Stimulated activated CD4-positive, alpha-beta T cell treated with anti-CD3 and anti-CD28 coated beads, Interleukin-2, amount 100 ng/mL, for 24 hours (primary cell): ENCODE results near the gene PA2G4.
"Not testable (repeated sequence)": the region's sequence is repeated elsewhere in the genome, so short reads cannot be mapped to it uniquely, and the experiment has no call there.

Source experiments
- DNase-seq, 2 donors: peaks; one replicate each; pipeline ENCODE4 v3.0.0-alpha.2; 2020

The PA2G4 gene

GRCh38 chr12:56101045-56101444, 3.3 kb upstream of the PA2G4 start:
- DNase-seq, result no peak

- no peak for DNase-seq
Observed at GRCh38 chr12:56102683-56103065, 1.7 kb upstream of the PA2G4 start.

- no peak for DNase-seq
Observed at GRCh38 chr12:56103066-56103711, 1.2 kb upstream of the PA2G4 start.

- no peak for DNase-seq
Observed at GRCh38 chr12:56103823-56104108, 593 bp upstream of the PA2G4 start.

GRCh38 chr12:56104815-56105608, 653 bp downstream of the PA2G4 start:
- peak; percentile 42 to 45 for DNase-seq

- no peak for DNase-seq
Observed at GRCh38 chr12:56105609-56105902, 1.2 kb downstream of the PA2G4 start.

- DNase-seq, result no peak
Observed at GRCh38 chr12:56107242-56107641, 2.9 kb downstream of the PA2G4 start.

GRCh38 chr12:56110571-56110970, 6.2 kb downstream of the PA2G4 start:
- no peak for DNase-seq

GRCh38 chr12:56114084-56114483, 9.7 kb downstream of the PA2G4 start:
- DNase-seq, result no peak

- DNase-seq, result no peak
Observed at GRCh38 chr12:56115329-56115728, 11.0 kb downstream of the PA2G4 start.

- DNase-seq, result peak; percentile 94 to 95
Observed at GRCh38 chr12:56116267-56117081, 12.1 kb downstream of the PA2G4 start, which contains the start of gene RPL41. TSS of gene RPL41 (plus strand) at chr12:56116633.

- not testable (repeated sequence) for DNase-seq
Observed at GRCh38 chr12:56117082-56117706, 12.8 kb downstream of the PA2G4 start.

GRCh38 chr12:56117778-56118687, 13.7 kb downstream of the PA2G4 start, which contains the start of gene ZC3H10:
TSS of gene ZC3H10 (plus strand) at chr12:56118266. CDS start at chr12:56120563, 2,297 bp downstream.
- peak; percentile 98 for DNase-seq

GRCh38 chr12:56118688-56119357, 14.5 kb downstream of the PA2G4 start:
- no peak for DNase-seq

GRCh38 chr12:56119361-56119796, 15.0 kb downstream of the PA2G4 start:
- DNase-seq, result peak; percentile 59 to 68

GRCh38 chr12:56120158-56120846, 15.9 kb downstream of the PA2G4 start:
- DNase-seq, result no peak

GRCh38 chr12:56121204-56121870, 17.0 kb downstream of the PA2G4 start:
- DNase-seq, result no peak

- no peak for DNase-seq
Observed at GRCh38 chr12:56122637-56123036, 18.3 kb downstream of the PA2G4 start.

GRCh38 chr12:56124133-56124532, 19.8 kb downstream of the PA2G4 start:
- no peak for DNase-seq

- DNase-seq, result no peak
Observed at GRCh38 chr12:56126732-56127239, 22.4 kb downstream of the PA2G4 start.
